ENCODE data around the gene OR2F1. TPM values are rescaled to one million over a fixed set of nuclear protein-coding genes. Genes with fewer than 3 reads are reported as not detected.

OR2F1 gene
- polyA plus RNA-seq, 2 of the 4 experiments (the other 2 are of a cell fraction) = not detected

DNA sequence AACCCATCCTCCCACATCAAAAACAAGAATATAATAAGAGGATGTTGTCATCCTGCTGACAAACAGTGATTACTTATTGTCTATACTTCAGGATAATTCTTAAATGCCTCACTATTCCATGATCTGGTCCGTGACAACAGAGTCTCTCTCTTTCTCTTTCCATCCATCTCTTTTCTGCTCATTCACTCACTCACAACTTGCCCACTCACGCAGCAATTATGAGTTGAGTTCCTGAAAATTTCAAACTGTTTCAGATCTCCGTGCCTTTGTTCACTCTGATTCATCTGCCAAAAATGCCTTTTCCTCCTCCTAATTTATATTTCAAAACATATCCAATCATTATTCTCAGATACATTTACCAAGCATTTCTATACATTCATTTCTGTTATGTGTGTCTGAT, 46.9 kb downstream of the OR2F1 start:
- no peak overlapping the region for H3K4me3 ChIP-seq
- WGBS (ENCODE audit: missing lambda C conversion rate) = 25% methylated on average over 3 of the region's 3 CpGs
- CTCF ChIA-PET = interaction anchor here (1.4 to 1.7 kb wide), 2 partner anchors 11 to 99 kb away, joined by 5 read pairs; partner anchors contain the start of gene TCAF1

GRCh38 chr7:144004703-144005102, 50.1 kb downstream of the OR2F1 start:
- no peaks in the 10 kb centered on the region for H3K4me1 ChIP-seq
- CTCF ChIA-PET = no interaction called here
- FAIRE-seq (no peak), DNase-seq (ENCODE audit: low read depth in 1 of 2, low spot score in 1 of 2) (no peak), ATAC-seq (no peak)
- 22% methylated on average over 5 of the region's 5 CpGs for WGBS (ENCODE audit: missing lambda C conversion rate)
- no peak overlapping the region for H3K4me2 ChIP-seq
- POLR2A ChIA-PET = no interaction called here
- no peak overlapping the region for H3K27ac ChIP-seq
- no peak for TF ChIP-seq CBX2 (IDR thresholded peaks at IDR 0.05; ENCODE audit: borderline replicate concordance, low read depth)
- TF ChIP-seq FOSB (CRISPR knock-in tag; IDR thresholded peaks at IDR 0.05) = no peak
- TF ChIP-seq HES2 (IDR thresholded peaks at IDR 0.05) = no peak
- TF ChIP-seq, protein P1, sequence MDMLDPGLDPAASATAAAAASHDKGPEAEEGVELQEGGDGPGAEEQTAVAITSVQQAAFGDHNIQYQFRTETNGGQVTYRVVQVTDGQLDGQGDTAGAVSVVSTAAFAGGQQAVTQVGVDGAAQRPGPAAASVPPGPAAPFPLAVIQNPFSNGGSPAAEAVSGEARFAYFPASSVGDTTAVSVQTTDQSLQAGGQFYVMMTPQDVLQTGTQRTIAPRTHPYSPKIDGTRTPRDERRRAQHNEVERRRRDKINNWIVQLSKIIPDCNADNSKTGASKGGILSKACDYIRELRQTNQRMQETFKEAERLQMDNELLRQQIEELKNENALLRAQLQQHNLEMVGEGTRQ (IDR thresholded peaks at IDR 0.05) = no peak
- no peak for TF ChIP-seq RCOR1 (IDR thresholded peaks at IDR 0.05; ENCODE audit: low read depth, low read length)
- peaks cover 13% of the 10 kb centered on the region; the same call in 2 of the 3 replicates for H3K9me3 ChIP-seq
- H3K4me3 ChIP-seq = no peak overlapping the region

More for the DNA sequence above, 46.9 kb downstream of the OR2F1 start:
- ATAC-seq = no peak
- no peak for DNase-seq (ENCODE audit: low read depth in 1 of 2, low spot score in 1 of 2)
- Histone ChIP-seq H3K4me1 (no peaks in the 10 kb centered on the region), H3K4me2 (no peak overlapping the region), H3K9me3 (no peaks in the 10 kb centered on the region), H3K27ac (no peak overlapping the region)
- FAIRE-seq = no peak
- POLR2A ChIA-PET = no interaction called here
- TF ChIP-seq JUN (IDR thresholded peaks at IDR 0.05) = no peak
- no peak for TF ChIP-seq RAD21 (conservative IDR thresholded peaks at IDR 0.05 in 1 of 2, IDR thresholded peaks at IDR 0.05 in 1 of 2)
- no peak for TF ChIP-seq SMC3 (IDR thresholded peaks at IDR 0.05)
- no peak for TF ChIP-seq KDM1A (IDR thresholded peaks at IDR 0.05; ENCODE audit: low read depth)
- TF ChIP-seq EP300 (IDR thresholded peaks at IDR 0.05) = no peak
- TF ChIP-seq ZC3H11A (IDR thresholded peaks at IDR 0.05) = no peak
- no peak for TF ChIP-seq TP53 (CRISPR knock-in tag; IDR thresholded peaks at IDR 0.05)
- no peak for TF ChIP-seq RCOR1 (IDR thresholded peaks at IDR 0.05; ENCODE audit: low read depth, low read length)
- TF ChIP-seq, protein P2, sequence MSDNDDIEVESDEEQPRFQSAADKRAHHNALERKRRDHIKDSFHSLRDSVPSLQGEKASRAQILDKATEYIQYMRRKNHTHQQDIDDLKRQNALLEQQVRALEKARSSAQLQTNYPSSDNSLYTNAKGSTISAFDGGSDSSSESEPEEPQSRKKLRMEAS (IDR thresholded peaks at IDR 0.05) = no peak
- no peak for TF ChIP-seq BCL3 (IDR thresholded peaks at IDR 0.05)
- TF ChIP-seq MAZ (IDR thresholded peaks at IDR 0.05; ENCODE audit: borderline replicate concordance, low read depth, low read length) = no peak
- TF ChIP-seq POLR2A (IDR thresholded peaks at IDR 0.05; ENCODE audit: low read length) = no peak
- no peak for TF ChIP-seq PBX3 (IDR thresholded peaks at IDR 0.05)
- TF ChIP-seq MYC (IDR thresholded peaks at IDR 0.05; ENCODE audit: borderline replicate concordance, low read length) = no peak
- TF ChIP-seq RNF2 (IDR thresholded peaks at IDR 0.05; ENCODE audit: borderline replicate concordance, low read depth) = no peak
- TF ChIP-seq, protein P3, sequence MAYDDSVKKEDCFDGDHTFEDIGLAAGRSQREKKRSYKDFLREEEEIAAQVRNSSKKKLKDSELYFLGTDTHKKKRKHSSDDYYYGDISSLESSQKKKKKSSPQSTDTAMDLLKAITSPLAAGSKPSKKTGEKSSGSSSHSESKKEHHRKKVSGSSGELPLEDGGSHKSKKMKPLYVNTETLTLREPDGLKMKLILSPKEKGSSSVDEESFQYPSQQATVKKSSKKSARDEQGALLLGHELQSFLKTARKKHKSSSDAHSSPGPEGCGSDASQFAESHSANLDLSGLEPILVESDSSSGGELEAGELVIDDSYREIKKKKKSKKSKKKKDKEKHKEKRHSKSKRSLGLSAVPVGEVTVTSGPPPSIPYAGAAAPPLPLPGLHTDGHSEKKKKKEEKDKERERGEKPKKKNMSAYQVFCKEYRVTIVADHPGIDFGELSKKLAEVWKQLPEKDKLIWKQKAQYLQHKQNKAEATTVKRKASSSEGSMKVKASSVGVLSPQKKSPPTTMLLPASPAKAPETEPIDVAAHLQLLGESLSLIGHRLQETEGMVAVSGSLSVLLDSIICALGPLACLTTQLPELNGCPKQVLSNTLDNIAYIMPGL (CRISPR knock-in tag; IDR thresholded peaks at IDR 0.05; ENCODE audit: borderline replicate concordance) = no peak
- no peak for TF ChIP-seq HOXB5 (CRISPR knock-in tag; IDR thresholded peaks at IDR 0.05)
